ENCODE data around the gene S1PR2.

DNA sequence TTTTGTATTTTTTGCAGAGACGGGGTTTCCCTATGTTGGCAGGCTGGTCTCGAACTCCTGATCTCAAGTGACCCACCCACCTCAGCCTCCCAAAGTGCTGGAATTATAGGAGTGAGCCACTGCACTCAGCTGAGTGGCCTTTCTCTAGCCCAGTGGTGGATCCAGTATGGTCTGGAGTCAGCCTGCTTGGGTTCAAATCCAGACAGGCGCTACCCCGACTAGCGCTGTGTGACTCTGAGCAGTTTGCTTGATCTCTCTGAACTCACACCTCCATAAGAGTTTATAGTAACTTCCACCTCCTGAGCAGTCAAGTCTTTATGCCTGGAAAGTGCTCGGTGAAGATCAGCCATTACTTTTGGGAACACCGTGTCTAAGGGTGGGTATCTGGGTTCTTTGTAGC, 10.4 kb downstream of the S1PR2 start:
- TF ChIP-seq CTCF (conservative IDR thresholded peaks at IDR 0.05; ENCODE audit: low read depth, low read length) (no peak), EZH2 (IDR thresholded peaks at IDR 0.05; ENCODE audit: borderline replicate concordance, low read depth, low read length, poor library complexity, severe bottlenecking) (no peak)
